Activated T-cell treated with anti-CD3 and anti-CD28 coated beads, Interleukin-2, amount 50 U/mL, for 1 hour (primary cell): Measurements from ENCODE around the gene FMO3.

ENCODE experiments used
- DNase-seq: peaks from one replicate; pipeline ENCODE4 v3.0.0-alpha.2; 2020

Gene FMO3

DNA sequence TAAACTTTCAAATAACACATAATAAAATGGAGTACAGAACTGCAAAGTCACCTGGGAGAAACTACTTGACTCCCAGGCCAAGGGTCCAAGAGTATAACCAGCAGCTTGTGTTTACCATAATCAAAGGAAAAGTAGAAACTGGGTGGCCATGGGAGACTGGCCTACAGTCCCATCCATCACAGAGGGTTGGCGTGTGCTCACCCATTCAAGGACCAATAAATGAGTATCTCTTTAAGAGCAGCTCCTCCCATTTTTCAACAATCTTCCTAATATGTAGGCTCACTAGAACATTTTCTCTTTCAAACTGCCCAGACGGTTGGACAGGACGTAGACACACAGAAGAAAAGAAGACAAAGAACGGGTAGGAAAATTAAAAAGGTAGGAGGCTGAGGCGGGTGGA is at the start of gene FMO3:
Gene FMO3, plus strand, starts transcription at position 302 of the 400 bp plus-strand sequence. CDS start 1,754 bp downstream, outside the sequence.
- DNase-seq: no peak

DNA sequence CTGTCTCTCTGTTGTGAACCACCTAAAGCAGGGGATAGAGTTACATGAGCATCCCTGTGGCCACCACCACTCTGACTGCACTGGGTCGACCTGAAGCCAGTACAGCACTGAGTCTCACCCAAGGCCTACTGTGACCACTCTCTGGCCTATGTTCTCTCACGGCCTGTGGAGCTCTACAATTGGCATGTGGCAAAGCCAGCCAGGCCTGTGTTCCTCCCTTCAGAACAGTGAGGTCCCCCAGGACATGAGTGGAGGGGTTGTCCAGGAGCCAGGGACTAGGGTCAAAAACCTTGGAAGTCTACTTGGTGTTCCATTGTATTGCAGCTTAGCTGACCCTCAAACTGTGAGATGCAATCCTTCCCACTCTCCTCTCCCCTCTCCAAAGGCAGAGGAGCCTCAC is 42.7 kb upstream of the FMO3 start:
- DNase-seq: no peak

DNA sequence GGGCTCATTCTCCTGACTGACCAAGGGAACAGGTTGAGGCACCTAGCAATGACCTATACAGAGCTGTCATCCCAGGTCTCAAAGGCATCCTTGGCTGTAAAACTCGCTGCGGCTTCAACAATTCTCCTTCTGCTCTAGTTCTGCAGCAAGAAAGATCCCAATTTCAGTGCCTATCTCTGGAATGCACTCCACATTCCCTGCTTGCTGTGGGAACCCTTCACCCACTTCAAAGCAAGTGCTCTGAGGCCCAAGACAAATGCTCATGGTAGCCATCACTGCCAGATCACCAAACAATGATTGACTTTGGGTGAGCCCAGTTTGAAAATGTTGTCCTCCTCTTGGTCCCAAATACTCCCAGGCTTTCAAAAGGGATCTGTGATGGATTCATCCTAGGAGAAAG is 37.7 kb upstream of the FMO3 start:
- no peak for DNase-seq

DNA sequence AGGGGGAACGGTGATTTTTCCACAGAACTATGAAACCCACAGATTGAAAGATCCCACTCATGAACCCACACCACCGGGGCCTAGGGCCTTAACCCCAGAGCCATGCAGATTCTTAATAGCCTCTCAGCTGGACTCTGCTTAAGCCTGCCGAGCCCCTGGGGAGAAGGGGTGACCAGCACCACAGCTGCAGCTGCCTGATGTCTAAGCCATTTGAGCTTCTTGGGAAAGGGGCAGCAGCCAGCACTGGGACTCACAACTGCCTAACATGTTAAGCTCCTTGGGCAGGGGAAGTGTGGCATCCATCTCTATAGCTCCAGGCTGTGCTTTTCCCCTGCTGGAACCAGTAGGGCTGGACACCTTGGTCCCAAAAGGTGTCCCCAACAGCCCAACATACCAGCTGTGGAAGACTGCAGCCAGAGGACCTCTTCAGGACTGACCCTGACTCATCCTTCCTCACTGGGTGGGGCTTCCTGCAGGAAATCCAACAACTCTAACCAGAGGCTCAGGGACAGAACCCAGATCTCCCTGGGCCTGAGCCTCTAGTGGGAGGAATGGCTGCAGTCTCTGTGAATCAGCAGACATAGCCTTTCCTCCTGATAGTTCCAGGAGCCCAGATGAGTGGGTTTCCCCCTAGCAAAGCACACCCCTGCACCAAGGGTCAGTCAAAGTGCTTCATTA is 34.6 kb upstream of the FMO3 start:
- DNase-seq: no peak

DNA sequence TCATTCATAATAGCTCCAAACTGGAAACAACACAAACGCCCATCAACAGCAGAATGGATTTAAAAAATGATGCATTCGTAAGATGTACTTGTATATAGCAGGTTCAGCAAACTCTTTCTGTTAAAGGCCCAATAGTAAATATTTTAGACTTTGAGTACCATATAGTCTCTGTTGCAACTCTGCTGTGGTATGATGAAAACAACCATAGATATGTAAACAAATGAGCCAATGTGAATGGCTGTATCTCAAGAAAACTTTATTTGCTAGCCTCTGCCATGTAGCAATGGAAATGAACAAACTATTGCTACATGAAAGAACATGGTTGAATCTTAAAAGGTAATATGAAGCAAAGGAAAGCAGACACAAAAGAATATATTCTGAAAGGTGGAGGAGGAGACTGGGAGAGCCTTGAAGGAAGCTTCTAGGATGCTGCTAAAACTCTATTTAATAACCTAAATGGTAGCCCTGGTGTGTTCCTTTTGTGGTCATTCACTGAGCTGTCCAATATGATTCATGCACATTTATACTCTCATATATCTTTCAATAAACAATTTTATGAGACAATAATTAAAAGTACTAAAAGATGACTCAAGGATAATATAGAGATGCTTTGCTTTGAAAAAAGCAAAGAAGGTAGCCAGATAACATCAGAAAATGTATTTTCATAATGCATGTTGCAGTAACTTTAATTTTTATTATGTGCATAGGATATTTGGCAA is 29.1 kb upstream of the FMO3 start:
- DNase-seq: no peak

DNA sequence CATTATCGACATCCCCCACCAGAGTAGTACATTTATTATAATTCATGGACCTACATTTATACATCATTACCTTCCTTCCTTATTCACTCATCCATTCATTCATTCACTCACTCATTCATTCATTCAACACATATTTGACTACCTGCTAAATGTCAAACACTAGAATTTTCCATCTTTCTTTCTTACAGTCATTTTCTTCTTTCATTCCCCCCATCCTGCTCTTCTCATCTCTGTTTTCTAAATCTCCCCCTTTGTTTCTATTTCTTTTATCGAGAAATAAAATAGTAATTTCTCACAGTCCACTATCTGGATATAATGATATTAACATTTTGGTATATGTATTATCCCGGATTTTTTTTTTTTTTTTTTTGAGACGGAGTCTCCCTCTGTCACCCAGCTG is 27.8 kb upstream of the FMO3 start:
- DNase-seq: no peak

DNA sequence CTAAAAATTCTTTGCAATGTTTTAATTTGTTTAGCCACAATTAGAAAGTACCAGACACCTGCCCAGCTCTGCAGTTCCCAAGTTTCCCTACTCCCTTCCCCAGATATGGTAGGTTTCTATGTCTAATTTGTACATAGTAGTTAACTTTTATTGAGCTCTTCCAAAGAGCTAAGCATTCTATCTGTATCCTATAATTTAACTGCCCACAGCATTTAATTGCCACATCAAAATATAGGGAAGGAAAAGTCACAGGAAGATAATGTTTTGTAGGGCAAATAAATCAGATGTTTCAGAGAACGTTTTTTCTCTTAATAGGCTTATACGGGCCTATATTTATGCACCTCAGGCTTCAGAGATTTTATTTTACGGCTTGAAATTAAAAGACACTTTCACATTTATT is 15.7 kb upstream of the FMO3 start:
- DNase-seq: no peak

DNA sequence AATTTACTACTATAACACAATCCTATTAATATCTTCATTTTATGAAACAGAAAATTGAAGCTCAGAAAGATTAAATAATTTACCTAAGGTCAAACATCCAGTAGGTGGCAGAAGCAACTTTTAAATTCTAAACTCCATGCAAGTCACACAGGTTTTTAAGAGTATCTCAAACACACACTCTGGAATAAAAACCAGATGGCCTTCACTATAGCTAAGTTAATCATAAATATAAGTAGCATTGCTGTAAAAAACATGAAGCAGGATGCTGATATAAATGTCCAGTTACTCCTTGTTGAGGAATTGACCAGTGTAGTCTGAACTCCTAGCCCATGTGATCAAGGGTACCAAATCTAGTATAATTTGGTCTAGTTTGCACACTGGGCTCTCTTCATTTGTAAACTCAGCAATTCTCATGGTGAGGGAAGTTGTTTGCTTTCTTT is 9.4 kb upstream of the FMO3 start:
- DNase-seq: no peak

DNA sequence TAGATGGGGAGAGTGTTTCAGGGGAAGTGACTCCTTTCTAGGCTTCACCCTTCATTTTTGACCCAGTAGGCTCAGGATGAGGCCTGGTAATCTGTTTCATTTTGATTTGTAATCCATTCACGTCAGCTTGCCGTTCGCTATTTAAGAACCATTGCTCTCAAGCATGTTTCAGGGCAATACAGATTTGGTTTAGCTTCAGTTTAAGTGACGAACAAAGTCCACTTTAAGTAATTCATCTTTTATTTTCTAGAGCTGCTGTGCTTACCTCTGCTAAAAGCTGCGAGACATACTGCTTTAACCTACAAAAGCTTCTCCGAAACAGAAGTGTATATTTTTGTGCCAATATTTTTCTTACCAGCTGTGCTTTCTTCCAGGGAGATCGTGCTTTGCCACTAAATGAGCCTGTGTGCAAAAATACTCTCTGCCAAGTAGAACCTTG is 8.9 kb upstream of the FMO3 start:
- no peak for DNase-seq

DNA sequence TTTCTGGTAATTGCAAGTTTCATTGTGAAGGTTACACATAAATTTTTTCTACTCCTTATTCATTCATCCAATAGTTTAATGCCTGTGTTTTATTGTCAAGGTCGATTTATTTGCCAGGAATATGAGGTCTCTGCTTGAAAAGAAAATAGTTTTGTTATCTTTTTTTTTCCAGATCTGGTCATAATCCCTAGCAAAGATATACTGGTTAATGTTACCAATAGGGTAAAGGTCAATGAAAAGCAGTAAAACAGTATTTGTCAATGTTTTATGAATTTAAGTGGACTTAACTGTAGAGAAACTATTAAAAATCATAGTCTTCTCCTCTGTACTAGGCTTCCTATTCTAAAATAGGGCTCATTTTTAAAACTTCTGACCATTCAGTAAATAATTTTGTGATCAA is 8.1 kb upstream of the FMO3 start:
- no peak for DNase-seq

DNA sequence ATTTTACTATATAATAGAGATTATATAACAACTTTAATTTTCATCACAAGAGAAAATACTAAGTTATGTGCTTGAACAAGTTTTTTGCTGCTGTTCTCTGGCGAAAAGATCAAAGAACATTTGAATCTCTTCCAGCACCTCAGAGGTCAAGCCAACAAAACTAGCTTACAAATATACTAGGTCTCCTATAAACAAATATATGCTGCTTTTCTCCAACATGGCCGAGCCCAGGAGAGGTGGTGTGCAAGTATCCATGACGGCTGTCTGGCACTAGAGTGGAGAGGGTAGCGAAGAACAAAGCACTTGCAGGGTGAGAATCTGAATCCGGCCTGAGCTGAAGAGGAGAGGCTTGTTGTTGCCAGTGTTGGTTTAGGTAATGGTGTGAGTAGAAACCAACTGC is 7.5 kb upstream of the FMO3 start:
- no peak for DNase-seq

DNA sequence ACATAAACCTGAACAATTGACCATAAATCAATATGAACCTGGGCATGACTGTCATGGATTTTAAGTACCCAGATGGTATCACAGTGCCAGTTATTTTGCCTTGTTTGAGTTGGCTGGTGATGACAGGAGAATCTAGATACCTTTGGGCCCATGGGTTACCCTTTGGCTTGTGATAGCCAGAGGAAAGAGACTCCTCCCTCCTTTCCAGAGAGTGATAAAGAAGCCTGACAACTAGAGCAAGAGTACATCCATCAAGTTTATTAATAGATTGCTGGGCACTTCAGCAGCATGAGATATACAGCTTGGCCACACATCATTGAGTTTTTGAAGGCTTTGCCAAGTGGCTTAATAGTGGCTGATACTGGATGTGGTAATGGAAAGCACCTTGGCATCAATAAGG is 6.6 kb upstream of the FMO3 start:
- DNase-seq: no peak

DNA sequence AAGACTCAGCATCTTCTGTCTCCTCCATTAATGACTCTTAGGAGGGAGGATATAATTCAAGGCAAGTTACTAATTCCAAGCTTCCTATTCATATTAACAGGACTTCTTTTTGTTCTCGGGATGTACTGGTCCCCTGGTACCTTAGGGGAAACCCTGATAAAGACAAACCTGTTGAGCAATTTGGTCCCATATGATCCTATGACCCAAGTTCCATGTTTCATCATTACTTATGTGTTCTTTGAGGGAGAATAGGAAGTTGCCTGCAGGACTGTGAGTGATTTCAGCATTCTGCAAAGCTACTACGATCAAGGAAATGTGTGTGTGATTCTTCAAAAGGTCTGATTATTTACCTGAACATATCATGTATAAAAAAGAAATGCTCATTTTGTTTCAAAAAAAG is 5.8 kb upstream of the FMO3 start:
- DNase-seq: no peak

DNA sequence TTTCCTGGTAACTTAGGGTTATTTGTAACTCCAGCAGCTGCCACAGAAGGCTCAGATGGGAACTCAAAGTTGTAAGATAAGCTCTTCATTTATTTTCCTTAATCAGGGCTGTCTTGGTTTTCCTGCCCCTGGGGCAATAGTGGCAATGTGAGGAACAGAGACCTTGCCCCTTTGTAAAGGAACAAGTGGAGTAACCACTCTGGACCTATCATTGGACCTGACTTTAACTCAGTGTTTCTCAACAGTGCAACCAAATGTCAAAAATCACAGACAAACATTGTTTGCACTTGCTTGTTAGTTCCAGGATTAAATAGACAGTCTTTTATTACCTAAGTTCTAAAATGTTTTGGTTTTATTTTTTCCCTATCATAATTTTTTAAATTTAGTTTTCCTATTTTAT is 2.8 kb upstream of the FMO3 start:
- no peak for DNase-seq

DNA sequence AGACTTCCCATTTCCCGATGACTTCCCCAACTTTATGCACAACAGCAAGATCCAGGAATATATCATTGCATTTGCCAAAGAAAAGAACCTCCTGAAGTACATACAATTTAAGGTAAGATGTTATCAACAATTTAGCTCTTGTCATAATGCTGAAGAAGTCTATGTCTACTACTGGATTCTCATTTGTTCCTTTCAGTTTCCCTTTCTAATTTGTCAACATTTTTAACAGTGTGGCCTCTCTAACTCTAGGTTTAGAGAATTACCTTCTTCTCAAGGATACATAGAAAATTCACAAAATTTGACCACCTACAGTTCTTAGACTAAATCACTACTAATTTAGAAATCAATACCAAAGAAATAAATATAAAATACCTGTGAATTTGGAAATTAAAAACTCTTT is 13.2 kb downstream of the FMO3 start:
- DNase-seq: no peak

DNA sequence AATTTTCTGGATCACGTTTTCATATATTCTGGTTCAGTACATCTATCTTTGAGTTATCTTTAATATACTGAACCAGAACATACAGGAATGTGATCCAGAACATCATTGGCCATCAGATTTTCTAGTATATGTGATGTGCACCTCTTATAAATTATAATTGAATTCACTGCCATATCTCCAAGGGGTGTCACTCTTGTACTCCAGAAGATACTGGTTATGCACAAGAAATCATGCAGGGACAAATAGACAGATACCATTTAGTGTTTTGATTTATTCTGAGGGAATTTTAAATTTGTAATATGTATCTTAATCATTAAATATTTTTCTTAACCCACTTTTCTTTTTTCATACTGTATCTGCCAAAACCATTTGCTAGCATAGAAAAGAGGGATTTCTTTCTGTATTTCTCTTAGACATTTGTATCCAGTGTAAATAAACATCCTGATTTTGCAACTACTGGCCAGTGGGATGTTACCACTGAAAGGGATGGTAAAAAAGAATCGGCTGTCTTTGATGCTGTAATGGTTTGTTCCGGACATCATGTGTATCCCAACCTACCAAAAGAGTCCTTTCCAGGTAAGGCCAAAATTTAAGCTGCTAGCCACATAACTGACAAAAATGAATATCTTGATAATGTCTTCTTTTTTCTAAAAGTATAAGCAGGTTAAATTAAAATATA is 16.7 kb downstream of the FMO3 start:
- DNase-seq: no peak

DNA sequence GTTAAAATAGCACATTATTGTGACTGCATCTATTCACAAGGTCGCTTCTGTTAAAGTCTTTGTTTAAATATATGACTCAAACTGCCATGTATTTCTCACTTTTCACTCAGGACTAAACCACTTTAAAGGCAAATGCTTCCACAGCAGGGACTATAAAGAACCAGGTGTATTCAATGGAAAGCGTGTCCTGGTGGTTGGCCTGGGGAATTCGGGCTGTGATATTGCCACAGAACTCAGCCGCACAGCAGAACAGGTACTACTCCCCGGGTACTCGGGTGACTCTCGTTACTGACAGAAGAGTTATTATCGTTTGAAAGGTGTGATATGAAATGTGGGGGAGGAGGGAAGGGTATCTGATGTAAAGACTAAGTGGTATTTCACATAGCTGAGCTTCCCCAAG is 17.3 kb downstream of the FMO3 start:
- DNase-seq: no peak

DNA sequence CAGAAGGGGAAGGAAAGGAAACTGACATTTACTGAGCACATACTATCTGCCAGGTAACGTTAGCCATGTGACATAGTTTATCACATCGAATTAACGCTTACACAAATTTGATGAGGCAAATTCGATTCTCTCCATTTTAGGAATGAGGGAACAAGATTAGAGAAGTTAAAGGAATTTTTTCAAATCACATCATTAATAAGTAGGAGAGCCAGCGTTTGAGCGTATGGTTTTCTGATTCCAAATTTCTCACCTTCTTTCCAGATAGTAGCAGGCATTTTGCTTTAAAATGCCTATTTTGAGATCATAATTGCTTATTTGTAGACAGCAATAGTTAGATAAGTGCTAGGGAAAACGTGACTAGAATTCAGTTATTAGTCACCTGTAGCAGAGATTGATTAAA is 19.3 kb downstream of the FMO3 start:
- no peak for DNase-seq

DNA sequence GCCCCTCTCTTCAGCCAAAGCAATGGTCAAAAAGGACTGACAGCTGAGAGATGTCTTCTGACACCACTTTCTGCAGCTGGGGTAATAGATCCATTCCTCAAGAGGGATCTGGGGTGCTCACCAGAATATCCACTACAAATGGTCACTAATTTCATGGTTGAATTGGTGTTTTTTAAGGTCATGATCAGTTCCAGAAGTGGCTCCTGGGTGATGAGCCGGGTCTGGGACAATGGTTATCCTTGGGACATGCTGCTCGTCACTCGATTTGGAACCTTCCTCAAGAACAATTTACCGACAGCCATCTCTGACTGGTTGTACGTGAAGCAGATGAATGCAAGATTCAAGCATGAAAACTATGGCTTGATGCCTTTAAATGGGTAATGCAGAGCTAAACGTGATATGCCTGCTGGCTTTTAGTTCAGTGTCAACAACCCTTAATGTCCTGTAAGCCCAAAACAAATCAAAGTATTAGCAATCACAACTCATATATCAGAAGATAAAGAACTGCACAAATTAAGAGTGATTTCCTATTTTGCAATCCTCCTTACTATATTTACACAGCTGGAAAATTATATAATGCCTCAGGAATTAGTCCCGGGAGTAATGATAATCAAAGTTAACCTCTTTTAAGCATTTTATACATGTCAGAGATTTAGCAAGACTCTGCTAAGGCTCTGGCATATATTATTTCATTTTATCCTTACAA is 20.1 kb downstream of the FMO3 start:
- no peak for DNase-seq

DNA sequence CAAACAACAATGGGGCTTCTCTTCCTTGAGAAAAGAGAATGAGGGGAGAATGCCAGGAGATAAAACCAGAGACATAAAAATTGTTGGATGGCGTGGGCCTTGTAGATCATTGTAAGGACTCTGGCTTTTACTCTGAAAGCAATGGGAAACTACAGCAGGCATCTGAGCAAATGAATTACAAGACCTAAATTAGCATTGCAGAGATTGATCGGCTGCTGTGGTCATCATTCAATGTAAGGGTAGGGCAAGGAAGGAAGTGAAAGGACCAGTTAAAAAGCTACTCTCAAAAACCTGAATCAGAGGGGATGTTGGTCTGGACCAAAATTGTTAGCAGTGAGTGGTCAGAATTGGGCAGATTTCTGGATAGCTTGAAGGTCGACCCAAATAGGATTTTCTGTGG is 21.4 kb downstream of the FMO3 start:
- DNase-seq: no peak

DNA sequence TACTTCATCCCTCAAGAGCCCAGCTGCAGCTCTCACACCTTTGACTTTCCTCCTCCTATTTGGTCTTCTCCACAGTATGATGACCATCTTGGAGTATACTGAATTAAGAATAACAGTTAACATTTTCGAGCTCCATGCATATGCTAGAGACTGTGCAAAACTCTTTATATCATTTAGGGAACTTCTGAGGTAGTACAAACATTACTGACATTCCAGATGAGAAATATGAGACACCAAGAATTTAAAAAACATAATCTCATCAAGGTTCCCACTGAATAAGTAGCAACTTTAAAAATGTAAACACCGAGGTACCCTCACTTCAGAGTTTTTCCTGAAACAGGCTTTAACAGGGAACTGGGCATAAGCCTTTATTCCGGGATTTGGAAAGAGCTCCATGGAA is 22.7 kb downstream of the FMO3 start:
- DNase-seq: no peak

DNA sequence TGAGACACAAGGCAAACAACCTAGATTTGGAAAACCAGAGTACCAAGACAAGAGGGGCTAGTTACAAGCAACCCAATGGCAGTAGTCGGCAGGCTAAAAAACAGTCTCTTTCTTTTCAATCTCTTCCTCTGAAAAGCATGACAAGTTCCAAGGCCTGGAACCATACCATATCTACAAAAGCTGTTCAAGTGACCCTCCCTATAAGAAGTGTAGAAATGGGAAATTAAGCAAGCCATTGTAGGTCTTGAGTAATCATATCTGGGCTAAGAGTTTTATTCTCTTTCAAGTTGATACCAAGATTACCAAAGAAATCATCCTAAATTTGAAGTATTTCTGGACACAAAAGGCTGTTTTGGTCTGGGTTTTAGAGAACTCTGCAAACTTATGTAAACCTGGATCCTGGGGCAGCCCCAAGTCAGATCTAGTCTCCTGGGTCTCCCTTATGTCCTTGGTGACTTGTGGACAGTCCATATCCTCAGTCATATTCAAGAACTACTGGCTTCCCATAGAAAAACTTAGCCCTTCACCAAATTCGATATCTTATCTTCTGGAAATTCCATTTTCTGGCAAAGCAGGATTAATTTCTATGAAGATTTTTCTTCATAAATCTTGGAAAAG is 24.7 kb downstream of the FMO3 start:
- DNase-seq: no peak

DNA sequence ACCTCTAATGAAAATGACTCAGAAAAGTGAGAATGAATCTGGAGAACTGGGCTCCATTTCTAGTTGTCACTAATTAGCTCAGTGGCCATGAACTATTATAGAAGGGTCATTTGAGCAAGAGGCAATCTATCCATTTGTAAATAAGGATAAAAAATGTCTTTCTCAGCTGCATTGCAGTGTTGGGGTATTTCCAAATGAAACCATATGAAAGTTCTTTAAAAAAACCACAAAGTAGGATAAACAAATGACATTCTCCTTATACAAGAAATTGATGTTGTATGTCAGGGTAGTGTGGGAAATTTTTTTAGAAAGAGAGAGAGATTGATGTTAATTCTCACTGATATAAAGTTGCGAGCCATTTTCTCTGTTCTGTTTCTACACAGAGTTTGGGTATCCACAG is 26.0 kb downstream of the FMO3 start:
- no peak for DNase-seq
